Endothelial cell of umbilical vein (primary cell): ENCODE results near the gene PRRT4.

Source experiments
- CTCF ChIP-seq, 2 donors: IDR thresholded peaks; 1 replicate in 1 of 2; 2 replicates in 1 of 2; pipeline ENCODE4 v1.5.1; 2011; ENCODE audit warnings: low read length in 2 of 2, mild to moderate bottlenecking in 2 of 2, moderate library complexity in 2 of 2, control low read depth in 1 of 2, inconsistent platforms in 1 of 2, low read depth in 1 of 2; ENCODE audit not compliant: insufficient read depth in 1 of 2; ENCODE audit errors: extremely low read depth in 1 of 2
- GATA2 ChIP-seq: IDR thresholded peaks from 2 replicates; pipeline ENCODE4 v1.7.0; 2011; ENCODE audit warnings: low read depth, mild to moderate bottlenecking, moderate library complexity, mixed read lengths, low read length; ENCODE audit not compliant: insufficient read length, insufficient read depth
- MAX ChIP-seq: IDR thresholded peaks from 2 replicates; pipeline ENCODE4 v1.6.1; 2011; ENCODE audit not compliant: insufficient read depth, insufficient read length
- POLR2A ChIP-seq: IDR thresholded peaks from 2 replicates; pipeline ENCODE4 v1.6.1; 2012; ENCODE audit warnings: low read depth, mild to moderate bottlenecking, control low read depth, low read length

- TF ChIP-seq CTCF (IDR thresholded peaks at IDR 0.05; ENCODE audit: extremely low read depth in 1 of 2, insufficient read depth in 1 of 2, low read depth in 1 of 2, low read length in 2 of 2) (no peak), POLR2A (no peak), MAX (no peak), GATA2 (no peak)
Observed at GRCh38 chr7:128370491-128370890, 9.0 kb upstream of the PRRT4 start.
